H1 (cell line): Measurements from ENCODE around the gene C1orf74.

Source experiments
- CBX8 ChIP-seq: fragments of 300-800, 300-1000 bp; sonication (generic); IDR thresholded peaks from 2 replicates; pipeline ENCODE4 v1.7.1; 2016; ENCODE audit warnings: low read depth, low read length, borderline replicate concordance
- CTCF ChIP-seq, 3 experiments: IDR thresholded peaks; 1 replicate in 2 of 3; 2 replicates in 1 of 3; pipeline versions ENCODE4 v1.5.1 to v1.6.1; 2011; ENCODE audit warnings: low read length in 3 of 3, mild to moderate bottlenecking in 3 of 3, inconsistent platforms in 2 of 3, low read depth in 1 of 3, moderate library complexity in 1 of 3; ENCODE audit not compliant: insufficient read depth in 1 of 3; ENCODE audit errors: control extremely low read depth in 1 of 3
- E2F6 ChIP-seq: IDR thresholded peaks from 2 replicates; pipeline ENCODE4 v1.6.1; 2012; ENCODE audit warnings: inconsistent platforms
- EP300 ChIP-seq, 2 experiments: IDR thresholded peaks; 1 replicate in 1 of 2; 2 replicates in 1 of 2; pipeline ENCODE4 v1.6.1; 2011 to 2012; ENCODE audit warnings: low read depth in 2 of 2, low read length in 2 of 2, mild to moderate bottlenecking in 2 of 2, borderline replicate concordance in 1 of 2, inconsistent platforms in 1 of 2, moderate library complexity in 1 of 2
- EZH2 ChIP-seq: fragments of 200-600 bp; sonication (generic); IDR thresholded peaks from 2 replicates; pipeline ENCODE4 v1.7.1; 2012; ENCODE audit warnings: low read depth, mild to moderate bottlenecking, moderate library complexity, low read length, inconsistent platforms; ENCODE audit not compliant: severe bottlenecking
- POLR2A ChIP-seq, 2 experiments: IDR thresholded peaks; 1 replicate in 1 of 2; 2 replicates in 1 of 2; pipeline ENCODE4 v1.6.1; 2011; ENCODE audit warnings: low read depth in 2 of 2, low read length in 2 of 2, mild to moderate bottlenecking in 2 of 2; ENCODE audit errors: control extremely low read depth in 1 of 2
- RFX5 ChIP-seq: IDR thresholded peaks from 2 replicates; pipeline ENCODE4 v1.6.1; 2011; ENCODE audit warnings: low read depth, low read length, improper control_type of control experiment, borderline replicate concordance
- YY1 ChIP-seq: IDR thresholded peaks from 2 replicates; pipeline ENCODE4 v1.6.1; 2011; ENCODE audit warnings: low read depth, mild to moderate bottlenecking, low read length

DNA sequence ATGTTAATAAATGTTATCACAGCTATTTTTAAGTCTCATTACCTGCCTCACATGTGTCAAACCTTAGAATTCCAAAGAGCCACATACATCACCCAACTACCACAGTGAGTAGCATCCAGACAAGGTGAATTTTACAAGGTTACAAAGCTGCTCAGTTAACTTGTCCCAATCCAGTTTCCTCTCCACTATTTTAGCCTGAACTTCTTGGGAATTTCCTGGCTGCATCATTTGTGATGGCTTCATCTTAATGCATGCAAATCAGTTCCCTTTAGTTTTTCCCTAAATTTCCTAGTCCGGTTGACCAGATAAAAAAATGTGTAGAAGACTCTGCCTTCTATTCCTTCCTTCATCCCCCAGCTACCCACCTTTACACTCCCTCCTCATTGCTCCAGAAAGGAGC is 29.1 kb downstream of the C1orf74 start:
- TF ChIP-seq CTCF (IDR thresholded peaks at IDR 0.05; ENCODE audit: control extremely low read depth in 1 of 3, insufficient read depth in 1 of 3, low read depth in 1 of 3, low read length in 3 of 3) = no peak
- TF ChIP-seq CBX8 = no peak
- TF ChIP-seq RFX5 = no peak
- TF ChIP-seq E2F6 = no peak
- TF ChIP-seq EP300 (IDR thresholded peaks at IDR 0.05; ENCODE audit: borderline replicate concordance in 1 of 2, low read depth in 2 of 2, low read length in 2 of 2) = no peak
- TF ChIP-seq EZH2 = no peak
- no peak for TF ChIP-seq YY1
- TF ChIP-seq POLR2A (IDR thresholded peaks at IDR 0.05; ENCODE audit: control extremely low read depth in 1 of 2, low read depth in 2 of 2, low read length in 2 of 2) = no peak
